Skeletal muscle tissue (tissue), 4 donors: Measurements from ENCODE around the gene AKNA. TPM values are rescaled to one million over a fixed set of nuclear protein-coding genes. Genes with fewer than 3 reads are reported as not detected.

ENCODE experiments used
- H3K27ac ChIP-seq: one replicate; pipeline ENCODE4 v1.7.0; 2013; ENCODE audit warnings: mild to moderate bottlenecking, low read depth, low read length, inconsistent platforms
- H3K27me3 ChIP-seq, 3 donors: one replicate each; pipeline ENCODE4 v1.7.0; 2013; ENCODE audit warnings: low read length in 3 of 3; ENCODE audit not compliant: control insufficient read depth in 3 of 3, insufficient read depth in 3 of 3
- H3K36me3 ChIP-seq, 3 donors: one replicate each; pipeline ENCODE4 v1.7.0; 2013; ENCODE audit warnings: low read length in 3 of 3; ENCODE audit not compliant: control insufficient read depth in 3 of 3, insufficient read depth in 3 of 3
- H3K4me1 ChIP-seq, 3 donors: one replicate each; pipeline ENCODE4 v1.7.0; 2013; ENCODE audit warnings: low read length in 3 of 3, mild to moderate bottlenecking in 3 of 3; ENCODE audit not compliant: control insufficient read depth in 3 of 3, insufficient read depth in 3 of 3
- H3K4me3 ChIP-seq, 3 donors: one replicate each; pipeline ENCODE4 v1.7.0; 2013; ENCODE audit warnings: low read length in 3 of 3
- H3K9ac ChIP-seq, 3 donors: one replicate each; pipeline ENCODE4 v1.7.0; 2013; ENCODE audit warnings: low read length in 3 of 3, mild to moderate bottlenecking in 3 of 3, moderate library complexity in 2 of 3, low read depth in 1 of 3
- H3K9me3 ChIP-seq, 3 donors: one replicate each; pipeline ENCODE4 v1.7.0; 2013; ENCODE audit warnings: low read length in 3 of 3; ENCODE audit not compliant: control insufficient read depth in 3 of 3
- total RNA-seq: library from RNA; depleted of rRNA; stranded (reverse); fragments of >200 nt; gene quantifications from one replicate; pipeline ENCODE4 v1.2.3, GENCODE V29; 2014
- donor health status: Osteomylitis.

Gene AKNA
- total RNA-seq, 1 donor from 2014 or later: 6.3 TPM

GRCh38 chr9:114418053-114418452, 30.3 kb upstream of the AKNA start:
- no peak overlapping the region for H3K27ac ChIP-seq
- no peak overlapping the region for H3K4me3 ChIP-seq
- no peak overlapping the region for H3K9ac ChIP-seq
- peaks cover 0 to 8% (median 6%) of the 10 kb centered on the region in 3 donors for H3K4me1 ChIP-seq
- peaks cover 0 to 3% (median 0%) of the 10 kb centered on the region in 3 donors for H3K27me3 ChIP-seq
- no peaks in the 10 kb centered on the region for H3K36me3 ChIP-seq
- H3K9me3 ChIP-seq: no peaks in the 10 kb centered on the region

GRCh38 chr9:114417511-114417910, 29.7 kb upstream of the AKNA start:
- Histone ChIP-seq H3K4me1 (peaks cover 0 to 8% (median 6%) of the 10 kb centered on the region in 3 donors), H3K36me3 (no peaks in the 10 kb centered on the region), H3K27me3 (peaks cover 0 to 3% (median 0%) of the 10 kb centered on the region in 3 donors), H3K9ac (no peak overlapping the region), H3K9me3 (no peaks in the 10 kb centered on the region), H3K4me3 (no peak overlapping the region), H3K27ac (no peak overlapping the region)

- Histone ChIP-seq H3K27me3 (no peaks in the 10 kb centered on the region), H3K9me3 (no peaks in the 10 kb centered on the region), H3K9ac (no peak overlapping the region), H3K36me3 (no peaks in the 10 kb centered on the region), H3K4me3 (no peak overlapping the region), H3K27ac (no peak overlapping the region), H3K4me1 (peaks cover 0 to 8% (median 6%) of the 10 kb centered on the region in 3 donors)
Measured at GRCh38 chr9:114416906-114417305, 29.1 kb upstream of the AKNA start.

- Histone ChIP-seq H3K4me3 (no peak overlapping the region), H3K27me3 (no peaks in the 10 kb centered on the region), H3K4me1 (peaks cover 0 to 8% (median 6%) of the 10 kb centered on the region in 3 donors), H3K27ac (no peak overlapping the region), H3K9me3 (no peaks in the 10 kb centered on the region), H3K9ac (no peak overlapping the region), H3K36me3 (no peaks in the 10 kb centered on the region)
Measured at GRCh38 chr9:114416290-114416689, 28.5 kb upstream of the AKNA start.

GRCh38 chr9:114414346-114414745, 26.6 kb upstream of the AKNA start:
- Histone ChIP-seq H3K4me1 (peaks cover 0 to 8% (median 6%) of the 10 kb centered on the region in 3 donors), H3K4me3 (no peak overlapping the region), H3K27ac (no peak overlapping the region), H3K9me3 (no peaks in the 10 kb centered on the region), H3K27me3 (no peaks in the 10 kb centered on the region), H3K36me3 (no peaks in the 10 kb centered on the region), H3K9ac (no peak overlapping the region)

- no peak overlapping the region for H3K9ac ChIP-seq
- H3K4me3 ChIP-seq: no peak overlapping the region
- peak overlapping the region; percentile 19 for H3K27ac ChIP-seq
- no peaks in the 10 kb centered on the region for H3K36me3 ChIP-seq
- peaks cover 0 to 8% (median 6%) of the 10 kb centered on the region in 3 donors for H3K4me1 ChIP-seq
- H3K27me3 ChIP-seq: no peaks in the 10 kb centered on the region
- no peaks in the 10 kb centered on the region for H3K9me3 ChIP-seq
Measured at GRCh38 chr9:114413861-114414301, 26.1 kb upstream of the AKNA start.

- H3K4me1 ChIP-seq: peaks cover 0 to 8% (median 6%) of the 10 kb centered on the region in 3 donors
- no peak overlapping the region for H3K4me3 ChIP-seq
- H3K36me3 ChIP-seq: no peaks in the 10 kb centered on the region
- no peaks in the 10 kb centered on the region for H3K9me3 ChIP-seq
- no peak overlapping the region for H3K27ac ChIP-seq
- H3K9ac ChIP-seq: no peak overlapping the region
- H3K27me3 ChIP-seq: no peaks in the 10 kb centered on the region
Measured at GRCh38 chr9:114412048-114412683, 24.4 kb upstream of the AKNA start.

- Histone ChIP-seq H3K4me1 (peaks cover 0 to 8% (median 6%) of the 10 kb centered on the region in 3 donors), H3K4me3 (no peak overlapping the region), H3K9ac (no peak overlapping the region), H3K36me3 (no peaks in the 10 kb centered on the region), H3K9me3 (no peaks in the 10 kb centered on the region), H3K27me3 (no peaks in the 10 kb centered on the region), H3K27ac (no peak overlapping the region)
Measured at GRCh38 chr9:114411452-114411851, 23.7 kb upstream of the AKNA start.

- H3K27ac ChIP-seq: no peak overlapping the region
- H3K4me1 ChIP-seq: peaks cover 0 to 8% (median 6%) of the 10 kb centered on the region in 3 donors
- no peak overlapping the region for H3K4me3 ChIP-seq
- no peak overlapping the region for H3K9ac ChIP-seq
- H3K27me3 ChIP-seq: no peaks in the 10 kb centered on the region
- no peaks in the 10 kb centered on the region for H3K36me3 ChIP-seq
- H3K9me3 ChIP-seq: no peaks in the 10 kb centered on the region
Measured at GRCh38 chr9:114410910-114411309, 23.1 kb upstream of the AKNA start.

GRCh38 chr9:114409842-114410241, 22.1 kb upstream of the AKNA start:
- H3K36me3 ChIP-seq: no peaks in the 10 kb centered on the region
- no peak overlapping the region for H3K27ac ChIP-seq
- no peaks in the 10 kb centered on the region for H3K27me3 ChIP-seq
- H3K4me3 ChIP-seq: no peak overlapping the region
- peaks cover 0 to 8% (median 6%) of the 10 kb centered on the region in 3 donors for H3K4me1 ChIP-seq
- H3K9ac ChIP-seq: no peak overlapping the region
- H3K9me3 ChIP-seq: no peaks in the 10 kb centered on the region
